Activated T-cell treated with anti-CD3 and anti-CD28 coated beads, Interleukin-2, amount 50 U/mL, for 72 hours (primary cell): Measurements from ENCODE around the gene CACNA1D. TPM values are rescaled to one million over a fixed set of nuclear protein-coding genes. Genes with fewer than 3 reads are reported as not detected.

ENCODE experiments used
- ATAC-seq, 2 donors: fragments of 150-1000 bp; cut with Tn5 transposase; replicated peaks in 1 of 2; 2 replicates each; pipeline ENCODE4 v1.10.0; 2021; ENCODE audit warnings: moderate library complexity in 2 of 2, mild to moderate bottlenecking in 1 of 2
- DNase-seq, 2 donors: peaks; one replicate each; pipeline ENCODE4 v3.0.0; 2021 to 2022; ENCODE audit warnings: mixed read lengths in 1 of 2
- H3K27ac Mint-ChIP-seq: one replicate; pipeline ENCODE4 v1.8.0; 2022; ENCODE audit warnings: mild to moderate bottlenecking, moderate library complexity, mixed read lengths
- H3K27me3 Mint-ChIP-seq: one replicate; pipeline ENCODE4 v1.8.0; 2022; ENCODE audit warnings: low read depth, mixed read lengths
- H3K36me3 Mint-ChIP-seq, 2 donors: one replicate each; pipeline ENCODE4 v1.8.0; 2022; ENCODE audit warnings: mixed read lengths in 2 of 2, mild to moderate bottlenecking in 1 of 2; ENCODE audit not compliant: insufficient read depth in 2 of 2
- H3K4me1 Mint-ChIP-seq: one replicate; pipeline ENCODE4 v1.8.0; 2022; ENCODE audit warnings: low read depth, mixed read lengths
- H3K4me3 Mint-ChIP-seq, 2 donors: one replicate each; pipeline ENCODE4 v1.8.0; 2022; ENCODE audit warnings: mild to moderate bottlenecking in 2 of 2, mixed read lengths in 2 of 2, moderate library complexity in 2 of 2
- H3K9me3 Mint-ChIP-seq, 2 donors: one replicate each; pipeline ENCODE4 v1.8.0; 2022; ENCODE audit warnings: mixed read lengths in 2 of 2
- total RNA-seq, 2 donors: library from RNA; stranded (reverse); gene quantifications; one replicate each; pipeline ENCODE4 v1.2.3, GENCODE V29; 2022

Gene CACNA1D
- total RNA-seq, 2 donors from 2014 or later, result 0.82 to 1.9 TPM

GRCh38 chr3:53485675-53486403, 8.6 kb upstream of the CACNA1D start:
- ATAC-seq, result no peak

DNA sequence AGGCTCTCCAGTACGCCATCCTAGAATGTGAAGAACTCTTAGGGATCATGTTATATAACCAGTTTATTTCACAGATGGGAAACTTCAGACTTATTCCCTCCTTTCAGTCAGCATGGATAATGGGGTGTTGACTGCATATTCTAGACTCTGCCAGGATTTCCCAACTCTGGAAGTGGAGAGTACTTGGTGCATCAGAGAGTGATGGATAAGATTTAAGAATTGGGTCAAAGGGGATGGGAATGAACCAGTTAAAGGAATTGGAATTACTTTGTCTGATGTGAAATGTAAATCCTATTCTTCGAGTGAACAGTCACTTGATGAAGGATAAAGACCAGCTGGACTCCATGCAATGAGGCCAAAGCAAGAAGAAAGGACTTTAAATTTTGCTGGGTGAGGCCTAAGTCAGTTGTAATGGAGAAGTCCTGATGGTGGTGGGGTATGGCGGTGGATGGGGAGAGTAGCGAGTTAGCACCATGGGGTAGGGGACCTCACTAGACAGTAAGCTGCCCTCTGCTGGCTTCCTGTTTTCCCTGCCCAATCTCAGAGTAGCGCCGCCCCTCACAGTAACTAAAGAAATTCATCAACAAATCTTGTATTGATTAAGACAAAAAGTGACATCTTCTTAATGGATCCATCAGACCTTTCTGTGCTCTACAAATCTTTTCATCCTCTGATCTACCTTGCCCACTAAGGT, 7.3 kb upstream of the CACNA1D start:
- H3K4me1 Mint-ChIP-seq, result no peaks in the 10 kb centered on the region
- H3K9me3 Mint-ChIP-seq, result no peaks in the 10 kb centered on the region
- no peak overlapping the region for H3K27ac Mint-ChIP-seq
- no peak for DNase-seq
- H3K4me3 Mint-ChIP-seq, result no peak overlapping the region
- H3K36me3 Mint-ChIP-seq, result no peaks in the 10 kb centered on the region
- no peak for ATAC-seq
- H3K27me3 Mint-ChIP-seq, result peaks cover 36% of the 10 kb centered on the region

More at GRCh38 chr3:53485675-53486403, 8.6 kb upstream of the CACNA1D start:
- Mint-ChIP-seq H3K27ac (no peak overlapping the region), H3K4me1 (no peaks in the 10 kb centered on the region), H3K9me3 (no peaks in the 10 kb centered on the region), H3K4me3 (no peak overlapping the region), H3K27me3 (peaks cover 28% of the 10 kb centered on the region), H3K36me3 (no peaks in the 10 kb centered on the region)
- no peak for DNase-seq

DNA sequence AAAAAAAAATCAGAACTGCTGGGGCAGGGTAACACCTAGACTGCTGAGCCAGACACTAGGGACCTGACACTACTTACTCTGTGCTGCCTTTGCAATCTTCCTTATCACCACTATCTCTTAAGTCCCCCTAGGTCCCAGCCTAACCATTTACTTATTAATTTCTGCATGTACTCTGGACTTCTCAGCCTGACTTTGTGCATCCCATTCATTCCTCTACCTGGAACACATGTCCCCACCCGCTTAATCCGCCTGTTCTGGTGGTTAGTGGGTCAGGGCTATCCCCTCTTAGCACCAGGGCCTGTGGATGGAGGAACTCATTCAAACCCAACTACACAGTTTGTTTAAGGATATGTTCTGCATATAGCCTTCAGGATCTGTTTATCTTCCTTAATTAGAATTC, 5.0 kb upstream of the CACNA1D start:
- H3K4me3 Mint-ChIP-seq, result no peak overlapping the region
- H3K4me1 Mint-ChIP-seq, result no peaks in the 10 kb centered on the region
- DNase-seq, result no peak
- H3K27me3 Mint-ChIP-seq, result peaks cover 43% of the 10 kb centered on the region
- H3K27ac Mint-ChIP-seq, result no peak overlapping the region
- H3K9me3 Mint-ChIP-seq, result no peaks in the 10 kb centered on the region
- no peak for ATAC-seq
- no peaks in the 10 kb centered on the region for H3K36me3 Mint-ChIP-seq

DNA sequence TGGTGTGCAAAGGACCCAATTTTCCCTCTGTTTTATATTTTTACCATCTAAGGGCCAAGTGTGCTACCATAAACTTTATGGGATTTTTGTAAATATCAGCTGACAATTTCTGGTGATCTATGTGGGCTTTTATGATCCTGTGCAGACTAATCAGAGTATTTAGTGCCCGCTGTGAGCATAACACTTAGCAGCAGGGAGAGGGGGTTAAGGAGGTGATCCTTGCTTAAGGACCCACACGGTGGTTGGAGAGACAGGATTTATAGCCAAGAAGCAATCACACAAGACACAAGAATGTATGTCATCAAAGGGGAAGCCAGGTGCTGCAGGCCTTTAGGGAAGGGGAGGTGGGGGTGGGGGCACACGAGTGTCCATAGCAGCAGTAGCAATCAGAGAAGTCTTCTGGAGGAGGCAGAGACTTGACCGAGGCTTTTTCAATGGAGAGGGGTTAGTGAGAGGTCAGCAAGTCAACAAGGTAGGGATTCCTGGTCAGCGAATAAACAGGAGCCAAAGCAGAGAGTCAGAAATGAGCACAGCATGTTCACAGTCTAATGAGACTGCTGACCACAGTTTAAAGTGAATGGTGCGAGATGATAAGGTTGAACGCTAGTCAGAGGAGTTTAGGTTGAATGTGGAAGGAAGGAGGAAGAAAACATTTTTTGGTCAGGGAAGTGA, 4.5 kb upstream of the CACNA1D start:
- H3K27ac Mint-ChIP-seq, result no peak overlapping the region
- DNase-seq (no peak), ATAC-seq (no peak)
- no peaks in the 10 kb centered on the region for H3K4me1 Mint-ChIP-seq
- peaks cover 40% of the 10 kb centered on the region for H3K27me3 Mint-ChIP-seq
- no peak overlapping the region for H3K4me3 Mint-ChIP-seq
- H3K36me3 Mint-ChIP-seq, result no peaks in the 10 kb centered on the region
- no peaks in the 10 kb centered on the region for H3K9me3 Mint-ChIP-seq

DNA sequence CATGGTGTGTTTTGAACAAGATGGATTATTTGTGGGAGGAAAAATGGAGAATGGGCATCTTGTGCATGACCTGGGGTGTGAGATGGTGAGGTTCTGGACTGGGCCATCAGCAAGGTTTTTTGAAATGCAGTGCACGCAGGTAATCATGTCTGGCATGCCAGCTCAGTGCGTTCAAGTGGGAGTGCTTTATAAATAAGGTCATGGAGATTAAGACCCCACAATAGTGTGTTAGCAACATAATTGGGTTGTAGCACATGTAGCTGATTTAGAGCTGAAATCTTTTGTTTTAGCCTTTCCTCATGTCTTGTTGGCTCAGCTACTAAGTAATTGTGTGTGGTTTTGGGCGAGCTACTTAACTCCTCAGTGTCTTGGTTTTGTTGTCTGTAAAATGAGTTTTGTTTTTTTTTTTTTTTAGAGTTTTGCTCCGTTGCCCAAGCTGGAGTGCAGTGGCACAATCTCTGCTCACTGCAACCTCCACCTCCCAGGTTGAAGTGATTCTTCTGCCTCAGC, 3.9 kb upstream of the CACNA1D start:
- no peak overlapping the region for H3K4me3 Mint-ChIP-seq
- H3K4me1 Mint-ChIP-seq, result no peaks in the 10 kb centered on the region
- no peaks in the 10 kb centered on the region for H3K36me3 Mint-ChIP-seq
- no peak for ATAC-seq
- peaks cover 40% of the 10 kb centered on the region for H3K27me3 Mint-ChIP-seq
- H3K9me3 Mint-ChIP-seq, result no peaks in the 10 kb centered on the region
- DNase-seq, result no peak
- no peak overlapping the region for H3K27ac Mint-ChIP-seq

DNA sequence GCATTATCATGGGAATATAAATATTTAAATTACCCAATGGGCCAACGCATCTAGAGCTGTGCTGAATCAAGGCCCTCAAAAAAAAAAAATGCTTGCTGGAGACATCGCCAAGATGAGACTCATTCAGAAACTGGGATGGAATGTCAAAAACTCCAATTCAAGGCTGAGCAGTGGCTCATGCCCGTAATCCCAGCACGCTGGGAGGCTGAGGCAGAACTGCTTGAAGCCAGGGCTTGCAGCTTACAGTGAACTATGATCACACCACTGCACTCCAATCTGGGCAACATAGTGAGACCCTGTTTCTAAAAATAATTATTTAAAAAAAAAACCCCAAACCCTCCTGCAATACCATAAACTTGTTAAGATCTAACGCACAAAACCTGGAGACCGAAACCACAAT, 3.1 kb upstream of the CACNA1D start:
- no peak overlapping the region for H3K4me3 Mint-ChIP-seq
- H3K9me3 Mint-ChIP-seq, result no peaks in the 10 kb centered on the region
- peaks cover 41% of the 10 kb centered on the region for H3K27me3 Mint-ChIP-seq
- no peak overlapping the region for H3K27ac Mint-ChIP-seq
- H3K36me3 Mint-ChIP-seq, result no peaks in the 10 kb centered on the region
- no peaks in the 10 kb centered on the region for H3K4me1 Mint-ChIP-seq
- no peak for ATAC-seq
- DNase-seq, result no peak

DNA sequence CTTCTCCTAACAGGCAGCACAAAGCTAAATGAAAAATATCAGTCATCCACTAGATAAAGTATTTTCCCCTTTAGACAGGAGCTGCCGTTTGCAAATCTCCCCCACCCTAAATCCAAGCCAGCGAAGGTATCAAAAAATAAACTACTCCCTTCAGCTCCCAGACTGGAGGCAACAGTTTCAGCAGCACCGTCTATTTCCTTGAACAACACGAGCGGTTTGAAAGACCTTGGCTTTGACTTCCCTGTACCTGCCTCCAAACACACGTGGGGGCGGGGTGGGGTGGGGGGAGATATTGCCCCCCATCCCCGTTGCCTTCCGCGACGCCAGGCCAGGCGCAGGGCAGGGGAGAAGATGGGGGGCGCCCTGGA, 832 bp upstream of the CACNA1D start:
- Mint-ChIP-seq H3K36me3 (no peaks in the 10 kb centered on the region), H3K9me3 (no peaks in the 10 kb centered on the region), H3K27me3 (peaks cover 63% of the 10 kb centered on the region), H3K4me1 (no peaks in the 10 kb centered on the region), H3K27ac (no peak overlapping the region), H3K4me3 (peak overlapping the region; percentile 54 to 61)
- no peak for DNase-seq
- ATAC-seq, result no peak

GRCh38 chr3:53495146-53495519, 722 bp downstream of the CACNA1D start:
- ATAC-seq (no peak), DNase-seq (no peak)
- no peaks in the 10 kb centered on the region for H3K36me3 Mint-ChIP-seq
- no peaks in the 10 kb centered on the region for H3K9me3 Mint-ChIP-seq
- H3K4me3 Mint-ChIP-seq, result peak overlapping the region; percentile 56 to 69
- H3K27ac Mint-ChIP-seq, result no peak overlapping the region
- peaks cover 69% of the 10 kb centered on the region for H3K27me3 Mint-ChIP-seq
- no peaks in the 10 kb centered on the region for H3K4me1 Mint-ChIP-seq

DNA sequence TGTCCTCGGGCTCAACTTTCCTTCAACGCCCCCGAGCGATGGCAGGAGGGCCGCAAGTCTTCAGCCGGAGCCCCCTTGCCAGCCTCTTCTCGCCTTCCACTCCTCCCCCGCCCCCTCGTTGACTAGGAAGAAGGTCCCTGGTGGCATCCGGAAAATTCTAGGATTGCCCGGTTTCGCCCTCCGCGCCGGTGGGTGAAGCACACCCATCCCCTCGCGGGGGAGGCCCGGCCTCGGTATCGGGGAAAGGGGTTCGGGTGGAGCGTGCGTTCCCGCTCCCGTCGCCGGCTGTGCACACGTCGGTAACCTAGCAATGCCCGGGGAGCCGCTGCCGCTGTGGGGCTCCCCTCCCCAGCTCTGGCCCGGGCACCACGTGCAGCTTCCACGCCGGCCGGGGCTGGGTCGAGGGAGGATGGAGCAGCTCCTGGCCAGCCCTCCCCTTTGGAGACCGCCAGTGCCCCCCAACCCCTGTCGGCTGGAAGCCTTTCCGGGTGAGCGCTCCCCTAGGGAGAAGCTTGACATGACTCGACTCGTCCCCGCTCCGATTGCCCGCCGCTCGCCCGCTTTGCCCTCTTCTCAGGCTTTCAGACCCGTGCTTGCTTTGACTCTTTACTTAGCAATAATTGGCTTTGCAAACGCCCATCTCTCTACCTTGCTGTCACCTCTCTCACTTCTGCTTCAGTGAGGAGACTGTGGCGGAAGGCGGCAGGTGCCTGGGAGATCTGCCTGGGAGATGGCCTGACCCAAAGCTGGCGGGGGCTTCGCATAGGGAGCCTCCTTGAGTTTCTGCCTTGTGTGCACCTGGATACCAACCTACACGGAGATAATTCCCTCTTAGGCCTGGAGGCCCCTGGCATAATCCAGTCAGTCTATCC, 1.3 kb downstream of the CACNA1D start:
- H3K4me3 Mint-ChIP-seq, result peak overlapping the region; percentile 56 to 69
- ATAC-seq (peak; percentile 40 to 43), DNase-seq (peak; percentile 6 to 15)
- H3K4me1 Mint-ChIP-seq, result no peaks in the 10 kb centered on the region
- no peak overlapping the region for H3K27ac Mint-ChIP-seq
- peaks cover 64% of the 10 kb centered on the region for H3K27me3 Mint-ChIP-seq
- H3K36me3 Mint-ChIP-seq, result no peaks in the 10 kb centered on the region
- H3K9me3 Mint-ChIP-seq, result no peaks in the 10 kb centered on the region

DNA sequence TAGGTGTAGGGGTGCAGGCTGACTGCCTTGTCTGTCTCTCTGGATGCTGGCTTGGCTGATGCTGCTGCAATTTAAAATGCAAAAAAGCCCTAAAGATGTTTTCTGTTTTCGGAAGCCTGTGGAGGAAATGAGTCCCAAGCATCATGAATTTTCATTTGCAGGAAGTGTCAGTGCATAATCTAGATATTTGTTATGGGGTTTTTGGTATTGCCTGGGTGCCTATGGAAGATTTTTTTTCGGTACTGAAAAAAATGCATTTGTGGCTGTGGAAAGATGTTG, 1.9 kb downstream of the CACNA1D start:
- Mint-ChIP-seq H3K4me3 (peak overlapping the region; percentile 47 to 69), H3K27me3 (peaks cover 64% of the 10 kb centered on the region), H3K27ac (no peak overlapping the region)

DNA sequence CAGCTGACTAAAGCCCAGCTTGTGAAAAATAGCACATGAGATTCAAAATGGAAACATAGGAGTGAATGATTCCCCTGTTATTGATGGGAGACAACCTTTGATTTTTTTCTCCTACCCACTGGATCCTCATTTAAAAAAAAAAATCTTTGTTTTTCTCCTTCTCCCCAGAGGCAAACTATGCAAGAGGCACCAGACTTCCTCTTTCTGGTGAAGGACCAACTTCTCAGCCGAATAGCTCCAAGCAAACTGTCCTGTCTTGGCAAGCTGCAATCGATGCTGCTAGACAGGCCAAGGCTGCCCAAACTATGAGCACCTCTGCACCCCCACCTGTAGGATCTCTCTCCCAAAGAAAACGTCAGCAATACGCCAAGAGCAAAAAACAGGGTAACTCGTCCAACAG, 2.6 kb downstream of the CACNA1D start:
- H3K27me3 Mint-ChIP-seq, result peaks cover 57% of the 10 kb centered on the region
- no peaks in the 10 kb centered on the region for H3K4me1 Mint-ChIP-seq
- H3K36me3 Mint-ChIP-seq, result no peaks in the 10 kb centered on the region
- no peak for ATAC-seq
- no peaks in the 10 kb centered on the region for H3K9me3 Mint-ChIP-seq
- H3K27ac Mint-ChIP-seq, result no peak overlapping the region
- H3K4me3 Mint-ChIP-seq, result no peak overlapping the region
- DNase-seq, result no peak

More for the DNA sequence above, 1.9 kb downstream of the CACNA1D start:
- Mint-ChIP-seq H3K9me3 (no peaks in the 10 kb centered on the region), H3K4me1 (no peaks in the 10 kb centered on the region), H3K36me3 (no peaks in the 10 kb centered on the region)
- DNase-seq (no peak), ATAC-seq (no peak)

GRCh38 chr3:53498806-53499641, 4.6 kb downstream of the CACNA1D start:
- DNase-seq (no peak), ATAC-seq (no peak)
- no peak overlapping the region for H3K27ac Mint-ChIP-seq
- no peak overlapping the region for H3K4me3 Mint-ChIP-seq
- H3K9me3 Mint-ChIP-seq, result no peaks in the 10 kb centered on the region
- H3K36me3 Mint-ChIP-seq, result no peaks in the 10 kb centered on the region
- H3K27me3 Mint-ChIP-seq, result peaks cover 54% of the 10 kb centered on the region
- no peaks in the 10 kb centered on the region for H3K4me1 Mint-ChIP-seq
